NCI-H748 (cell line): Measurements from ENCODE around the gene RUNX1.

Experiments
- DNase-seq: peaks from one replicate; lab custom pipeline; 2025; ENCODE audit not compliant: unreplicated experiment; lab: John Stamatoyannopoulos, UW

Gene RUNX1

DNA sequence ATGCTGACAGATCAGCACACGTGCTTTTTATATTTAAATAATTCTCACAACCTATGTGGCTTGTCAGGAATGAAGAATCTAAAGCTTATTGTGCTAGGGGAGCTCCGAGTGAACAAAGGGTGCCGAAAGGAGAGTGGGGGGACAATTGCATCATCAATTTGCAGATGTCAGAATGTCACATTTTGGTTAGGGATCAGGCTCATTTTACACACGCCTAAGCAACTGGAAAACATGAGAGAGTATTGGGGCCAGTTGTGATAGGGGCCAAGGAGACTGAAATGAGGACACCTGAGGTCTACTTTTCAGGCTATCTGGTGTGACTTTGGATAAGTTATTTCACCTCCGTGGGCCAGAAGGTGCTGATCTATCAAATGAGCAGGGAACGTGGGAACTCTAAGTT is 31.8 kb downstream of the RUNX1 start:
- no peak for DNase-seq

DNA sequence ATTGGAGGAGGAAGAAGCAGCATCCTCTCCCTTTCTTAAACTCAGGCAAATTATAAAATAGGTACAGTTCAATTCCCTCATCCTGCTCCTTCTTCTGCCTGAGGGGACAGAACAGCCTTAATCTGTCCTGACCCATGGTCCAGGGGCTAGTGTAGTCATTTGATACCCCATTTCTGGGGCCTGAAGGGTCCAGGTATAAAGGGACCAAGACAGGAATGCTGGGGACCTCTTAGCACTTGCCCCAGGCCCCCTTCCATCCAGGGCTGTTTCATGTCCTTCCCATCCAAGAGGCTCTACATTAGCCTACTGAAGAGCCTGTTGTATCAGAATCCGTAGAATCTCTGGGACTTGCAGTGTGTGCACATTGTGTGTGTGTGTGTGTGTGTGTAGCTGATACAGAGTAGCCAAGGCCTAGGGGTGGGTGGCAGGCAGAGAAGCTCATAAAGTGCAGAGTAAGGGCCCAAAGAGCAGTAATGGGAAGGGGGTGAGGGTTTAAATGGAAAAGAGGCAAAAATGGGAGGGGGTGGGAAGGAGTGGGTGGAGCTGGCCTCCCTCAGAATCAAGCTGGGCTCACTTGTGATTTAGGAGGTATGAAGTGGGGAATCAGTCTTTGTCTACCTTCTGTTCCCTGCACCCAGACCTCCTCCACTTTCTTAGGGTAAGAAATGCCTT is 32.4 kb downstream of the RUNX1 start:
- DNase-seq: no peak

DNA sequence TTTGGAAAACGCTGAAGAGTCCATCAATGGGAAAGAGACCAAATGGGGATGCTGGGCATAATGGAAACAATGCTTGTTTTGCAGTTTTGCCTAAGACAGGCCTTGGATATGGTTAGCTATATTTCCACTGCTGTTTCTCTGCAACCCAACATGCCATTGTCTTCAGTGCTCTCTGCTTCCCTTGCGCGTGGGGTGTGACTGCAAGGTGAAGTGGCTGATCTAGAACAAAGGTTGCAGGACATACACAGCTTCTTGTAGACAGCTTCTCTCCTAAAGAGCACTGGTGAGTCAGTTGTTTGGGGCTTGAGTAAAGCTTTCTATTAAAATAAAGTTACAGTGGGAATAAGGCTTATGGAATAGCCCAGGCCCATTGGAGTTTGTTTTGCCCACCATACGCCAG is 33.0 kb downstream of the RUNX1 start:
- DNase-seq: no peak

- DNase-seq: no peak
Observed at GRCh38 chr21:35015435-35016024, 33.6 kb downstream of the RUNX1 start.

GRCh38 chr21:35014302-35015041 is 34.6 kb downstream of the RUNX1 start:
- DNase-seq: no peak

DNA sequence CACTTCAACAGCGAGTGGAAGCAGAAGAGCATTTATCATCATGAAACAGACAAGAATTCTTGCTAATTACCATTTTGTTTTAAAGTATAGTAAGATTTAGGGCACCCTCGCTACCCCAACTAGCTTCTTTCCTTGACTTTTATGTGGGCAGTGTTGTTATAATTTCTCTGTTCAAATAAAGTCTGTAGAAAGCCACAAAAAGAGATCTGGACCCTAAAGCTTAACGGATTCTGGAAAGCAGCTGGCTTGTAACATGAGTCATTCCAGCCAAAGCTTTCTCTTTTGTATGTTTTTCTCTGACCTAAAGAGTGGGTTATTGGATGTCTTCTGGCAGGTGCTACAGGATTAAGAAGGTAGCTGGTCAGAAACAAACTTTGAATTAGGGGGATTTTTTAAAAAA is 37.4 kb downstream of the RUNX1 start:
- DNase-seq: peak; percentile 13

- DNase-seq: no peak
Observed at GRCh38 chr21:35010447-35010846, 38.7 kb downstream of the RUNX1 start.

DNA sequence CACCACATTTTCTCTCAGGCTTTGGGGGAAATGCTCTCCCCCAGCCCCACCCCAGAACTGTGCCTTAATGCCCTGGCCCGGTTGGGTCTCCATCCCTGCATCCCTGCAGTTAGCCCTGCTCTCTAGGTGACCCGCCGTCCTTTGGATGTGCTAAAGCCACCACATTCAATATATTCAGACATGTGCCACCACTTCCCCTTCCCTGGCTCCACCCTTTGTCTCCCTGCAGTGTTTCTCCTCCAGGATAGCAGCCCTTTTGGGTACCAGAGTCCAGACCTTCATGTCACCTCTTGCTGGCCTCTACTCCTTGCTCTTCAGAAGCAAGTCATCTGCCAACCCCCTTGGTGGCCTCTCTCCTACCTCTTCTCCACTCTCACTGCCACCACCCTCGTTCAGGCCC is 41.8 kb downstream of the RUNX1 start:
- DNase-seq: no peak

GRCh38 chr21:35006771-35007170 is 42.3 kb downstream of the RUNX1 start:
- DNase-seq: no peak

DNA sequence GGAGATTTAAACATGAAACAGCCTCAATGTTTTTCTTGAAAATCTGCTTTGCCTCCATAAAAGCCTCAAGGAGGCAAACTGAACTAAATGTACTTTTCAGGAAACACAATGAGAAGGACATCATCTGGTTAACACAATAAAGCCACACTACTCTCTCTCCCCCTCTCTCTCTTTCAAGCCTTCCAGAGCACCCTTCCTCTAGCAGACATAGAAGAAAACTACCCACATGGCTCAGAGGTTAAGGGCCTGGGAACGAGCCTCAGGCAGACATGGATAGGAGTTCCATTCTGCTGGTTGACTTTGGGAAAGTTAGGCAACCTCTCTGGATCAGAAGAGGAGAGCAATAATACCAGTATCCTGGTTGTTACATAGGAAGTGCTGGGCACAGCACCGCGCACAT is 42.9 kb downstream of the RUNX1 start:
- DNase-seq: no peak

GRCh38 chr21:35005560-35006224 is 43.4 kb downstream of the RUNX1 start:
- no peak for DNase-seq

DNA sequence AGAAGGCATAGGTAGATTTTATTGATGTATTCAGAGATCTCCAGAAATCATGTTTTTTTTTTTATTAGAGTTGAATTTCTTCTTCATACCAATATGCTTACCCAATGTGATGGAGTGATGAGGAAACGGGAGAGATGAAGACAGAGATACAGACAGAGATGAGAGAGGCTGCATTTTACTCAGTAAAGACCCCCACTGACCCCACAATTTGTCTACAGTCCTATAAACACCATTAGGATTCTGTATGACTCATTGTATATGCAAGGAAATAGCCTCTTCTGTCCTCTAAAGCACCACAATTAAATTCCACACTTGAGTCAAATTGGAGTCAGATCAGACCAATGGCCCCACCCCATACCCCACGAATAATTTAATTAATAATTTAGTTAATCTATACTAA is 44.0 kb downstream of the RUNX1 start:
- DNase-seq: peak; percentile 5

DNA sequence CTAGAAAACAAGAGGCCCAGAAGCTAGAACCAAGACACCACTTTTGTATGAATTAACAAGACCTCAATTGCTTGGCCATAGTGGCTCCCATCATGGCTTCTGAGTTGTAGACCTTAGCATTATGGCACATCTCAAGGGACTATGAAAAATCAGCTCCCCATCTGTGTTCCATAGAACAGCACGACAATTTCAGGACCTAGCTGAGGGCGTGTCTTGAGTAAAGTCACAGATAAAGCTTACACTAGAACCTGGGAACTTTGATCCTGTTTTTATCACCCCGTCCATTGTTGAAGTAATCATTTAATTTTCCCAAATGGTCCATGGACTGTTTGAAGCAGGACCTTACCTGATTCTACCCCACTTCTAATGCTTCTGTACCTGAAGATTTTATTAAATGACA is 44.8 kb downstream of the RUNX1 start:
- no peak for DNase-seq

- DNase-seq: no peak
Observed at GRCh38 chr21:35002879-35003722, 46.0 kb downstream of the RUNX1 start.

DNA sequence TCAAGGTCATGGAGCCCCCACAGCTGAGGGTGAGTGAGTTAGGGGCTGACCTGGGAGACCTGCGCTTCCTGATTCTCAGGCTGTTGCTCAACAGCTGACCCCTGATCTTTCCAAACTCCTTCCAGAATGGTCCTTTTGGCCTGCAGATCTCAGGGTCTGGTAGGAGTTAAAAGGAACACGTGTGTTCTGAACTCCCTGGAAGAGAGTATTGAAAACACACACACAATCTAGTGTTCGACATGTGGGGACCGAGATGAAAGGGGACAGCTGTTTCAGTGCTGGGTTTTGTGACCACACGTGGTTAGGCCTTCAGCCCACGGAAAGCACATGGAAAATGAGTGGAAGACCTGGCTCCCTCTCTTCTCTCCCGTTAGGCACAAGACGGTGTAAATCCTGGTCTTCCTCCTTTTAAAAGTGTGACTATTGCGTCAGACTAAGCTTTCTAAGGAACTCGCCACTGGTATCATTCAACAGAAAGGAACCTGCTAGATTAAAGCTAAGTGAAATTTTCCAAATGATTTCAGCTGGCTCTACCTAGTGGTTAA is 49.6 kb downstream of the RUNX1 start:
- no peak for DNase-seq

DNA sequence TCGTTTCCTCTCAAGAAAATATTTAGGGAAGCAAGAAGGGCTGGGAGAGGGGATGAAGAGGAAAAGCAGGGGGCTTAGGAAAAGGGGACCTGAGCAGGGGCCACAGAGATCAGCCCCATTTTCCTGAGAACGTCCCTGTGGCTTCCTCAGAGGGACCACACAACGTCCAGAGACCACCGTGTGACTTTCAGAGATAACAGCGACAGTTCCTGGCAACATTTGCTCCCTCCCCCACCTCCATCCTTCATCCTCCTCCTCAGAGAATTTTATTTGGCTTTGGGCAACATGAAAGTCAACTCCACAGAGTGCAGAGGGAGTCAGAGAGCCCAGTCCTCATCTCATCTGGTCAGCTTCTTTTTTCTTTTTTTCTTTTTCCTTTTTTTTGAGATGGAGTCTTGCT is 50.9 kb downstream of the RUNX1 start:
- DNase-seq: no peak

DNA sequence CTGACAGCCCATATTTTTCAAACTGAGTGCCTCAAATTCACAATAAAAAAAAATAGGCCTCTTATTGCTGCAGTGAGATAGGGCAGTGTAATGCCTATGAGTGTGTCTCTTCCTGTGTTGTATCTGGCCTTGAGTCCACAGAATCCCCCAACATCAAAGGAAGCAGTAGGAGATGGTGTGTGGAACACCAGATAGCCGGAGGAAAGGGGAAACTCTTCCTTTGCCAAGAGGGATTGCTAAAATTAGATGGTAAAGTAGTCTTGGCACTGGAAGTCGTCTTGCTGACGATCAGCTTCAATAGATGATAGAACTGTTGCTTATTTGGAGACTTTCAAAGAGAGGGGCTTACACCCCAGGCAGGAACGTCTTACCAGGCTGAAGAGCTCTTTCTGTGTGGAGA is 51.8 kb downstream of the RUNX1 start:
- DNase-seq: no peak

DNA sequence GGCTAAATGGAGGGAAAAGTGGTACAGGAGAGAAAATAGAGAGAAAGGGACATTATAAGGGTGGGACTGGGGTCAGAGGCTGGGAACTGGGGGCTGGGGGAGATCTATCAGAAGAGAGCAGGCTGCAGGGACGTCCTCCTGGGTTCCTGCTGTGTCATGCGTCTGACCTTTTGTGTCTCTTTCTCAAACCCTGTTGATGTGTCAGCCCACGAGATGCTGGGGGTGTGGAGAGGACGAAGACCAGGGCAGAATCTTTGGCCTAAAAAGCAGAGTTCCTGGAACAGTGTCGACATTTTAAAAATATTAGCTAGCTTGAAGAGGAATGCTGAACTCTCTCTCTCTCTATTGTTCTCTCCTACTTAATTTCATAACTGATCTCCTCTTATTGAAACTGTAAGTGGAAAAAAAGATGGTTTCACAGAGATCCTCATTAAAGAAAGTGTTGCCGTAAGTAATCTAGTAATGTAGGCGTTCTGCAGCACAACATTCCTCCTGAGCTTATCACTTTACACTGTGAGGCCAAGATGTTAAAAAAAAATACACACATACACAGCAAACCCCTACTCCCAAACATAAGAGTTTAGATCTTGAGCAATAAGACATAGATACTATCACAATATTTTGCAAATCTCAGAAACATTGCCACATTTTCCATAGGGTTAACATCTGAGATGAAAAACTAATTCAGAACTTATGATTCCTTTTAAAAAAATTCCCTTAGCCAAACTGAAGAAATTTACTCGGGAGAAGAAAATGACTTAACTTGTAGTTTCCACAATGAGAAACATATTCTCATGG is 52.6 kb downstream of the RUNX1 start:
- no peak for DNase-seq

GRCh38 chr21:34995979-34996303 is 53.2 kb downstream of the RUNX1 start:
- no peak for DNase-seq
